ENCODE data around the gene GNAT1.

GNAT1 gene

DNA sequence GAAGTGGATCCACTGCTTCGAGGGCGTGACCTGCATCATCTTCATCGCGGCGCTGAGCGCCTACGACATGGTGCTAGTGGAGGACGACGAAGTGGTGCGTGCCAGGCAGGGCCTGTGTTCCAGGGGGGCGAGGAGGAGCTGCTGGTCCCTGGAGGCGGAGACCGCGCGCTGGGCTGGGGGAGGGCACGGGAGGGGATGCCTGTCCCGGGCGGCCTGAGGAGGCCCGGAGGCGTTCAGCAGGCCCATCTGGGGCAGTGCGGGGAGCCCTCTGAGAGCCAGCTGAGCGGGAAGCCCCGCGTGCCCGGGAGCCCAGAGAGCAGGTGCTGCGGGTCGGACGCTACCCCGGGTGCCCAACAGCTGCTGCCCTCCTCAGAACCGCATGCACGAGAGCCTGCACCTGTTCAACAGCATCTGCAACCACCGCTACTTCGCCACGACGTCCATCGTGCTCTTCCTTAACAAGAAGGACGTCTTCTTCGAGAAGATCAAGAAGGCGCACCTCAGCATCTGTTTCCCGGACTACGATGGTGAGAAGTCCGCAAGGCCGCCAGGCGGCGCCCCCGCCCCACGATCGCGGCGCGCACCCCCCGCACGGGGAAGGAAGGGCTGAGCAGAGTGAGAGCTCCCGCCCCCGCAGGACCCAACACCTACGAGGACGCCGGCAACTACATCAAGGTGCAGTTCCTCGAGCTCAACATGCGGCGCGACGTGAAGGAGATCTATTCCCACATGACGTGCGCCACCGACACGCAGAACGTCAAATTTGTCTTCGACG lies 2.9 kb downstream of the GNAT1 start:
- H3K36me3 ChIP-seq (ENCODE audit: control insufficient read depth in 4 of 4, insufficient read depth in 4 of 4, low read length in 3 of 4) = no peaks in the 10 kb centered on the region
- POLR2A ChIA-PET = interaction anchor here (1.1 kb wide), 1 partner anchor 32 kb away, joined by 7 read pairs; no protein-coding TSS in a partner anchor
- no peak overlapping the region for H3K27ac ChIP-seq (ENCODE audit: insufficient read depth in 1 of 2, low read depth in 1 of 2, low read length in 2 of 2, poor library complexity in 1 of 2, severe bottlenecking in 2 of 2)
- no peaks in the 10 kb centered on the region for H3K9me3 ChIP-seq (ENCODE audit: control extremely low read depth in 1 of 5, control insufficient read depth in 4 of 5, insufficient read depth in 2 of 5, low read depth in 1 of 5, low read length in 4 of 5)
- CTCF ChIA-PET = interaction anchor here (0.8 to 12.2 kb wide), 21 partner anchors 10 to 124 kb away, joined by 3 to 238 read pairs (median 6); partner anchors contain the start of genes GNAI2, LSMEM2 and SLC38A3
- 10% methylated on average over 64 of the region's 70 CpGs for WGBS (ENCODE audit: insufficient coverage)
- H3K27me3 ChIP-seq (replicated peaks in 2 of 5; ENCODE audit: control insufficient read depth in 4 of 5, insufficient read depth in 5 of 5, low read length in 4 of 5) = peaks cover 0 to 38% (median 25%) of the 10 kb centered on the region in 5 experiments
- DNase-seq = peak; percentile 80 to 88 (median 86)
- peak overlapping the region in 1 of 7 experiments; percentile 11 for H3K4me3 ChIP-seq (ENCODE audit: control insufficient read depth in 1 of 7, extremely low read depth in 1 of 7, insufficient read depth in 4 of 7, low read depth in 2 of 7, low read length in 6 of 7)
- H3K4me1 ChIP-seq (ENCODE audit: control extremely low read depth in 1 of 4, control insufficient read depth in 4 of 4, insufficient read depth in 4 of 4, low read length in 3 of 4) = peaks cover 0 to 17% (median 15%) of the 10 kb centered on the region in 4 experiments

DNA sequence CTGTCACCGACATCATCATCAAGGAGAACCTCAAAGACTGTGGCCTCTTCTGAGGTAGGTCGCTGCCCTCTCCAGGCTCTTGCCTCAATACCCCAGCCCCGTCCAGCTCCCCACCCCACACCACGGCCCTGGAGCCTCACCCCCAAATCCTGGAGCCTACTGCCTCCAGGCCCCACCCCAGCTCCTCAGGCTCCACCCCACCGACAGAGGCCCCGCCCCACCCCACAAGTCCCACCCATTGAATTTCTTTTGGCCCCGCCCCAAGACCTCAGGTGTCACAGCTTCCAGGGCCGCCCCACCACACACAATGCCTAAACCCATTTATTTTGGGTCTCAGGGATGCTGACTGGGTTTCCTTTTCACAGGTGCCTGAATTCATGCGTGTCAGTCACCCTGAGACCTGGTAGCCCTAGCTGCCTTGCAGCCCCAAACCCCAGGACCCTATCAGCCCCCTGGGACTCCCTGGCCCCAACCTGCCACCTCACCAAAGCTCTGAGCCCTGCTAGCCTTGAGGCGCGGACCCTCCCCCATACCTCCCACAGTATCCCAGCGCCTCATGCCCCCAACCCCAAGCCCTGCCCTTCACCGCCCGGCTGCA lies 3.6 kb downstream of the GNAT1 start:
- 87% methylated on average over 10 of the region's 14 CpGs for WGBS (ENCODE audit: insufficient coverage)
- ChIA-PET CTCF (interaction anchor here (0.8 to 12.2 kb wide), 21 partner anchors 11 to 123 kb away, joined by 3 to 238 read pairs (median 6); partner anchors contain the start of genes GNAI2, LSMEM2 and SLC38A3), POLR2A (interaction anchor here (1.1 kb wide), 2 partner anchors 12 to 31 kb away, joined by 3 to 7 read pairs; no protein-coding TSS in a partner anchor)
- no peaks in the 10 kb centered on the region for H3K36me3 ChIP-seq (ENCODE audit: control insufficient read depth in 4 of 4, insufficient read depth in 4 of 4, low read length in 3 of 4)
- H3K27ac ChIP-seq (ENCODE audit: insufficient read depth in 1 of 2, low read depth in 1 of 2, low read length in 2 of 2, poor library complexity in 1 of 2, severe bottlenecking in 2 of 2) = no peak overlapping the region
- H3K9me3 ChIP-seq (ENCODE audit: control extremely low read depth in 1 of 5, control insufficient read depth in 4 of 5, insufficient read depth in 2 of 5, low read depth in 1 of 5, low read length in 4 of 5) = no peaks in the 10 kb centered on the region
- H3K4me3 ChIP-seq (ENCODE audit: control insufficient read depth in 1 of 7, extremely low read depth in 1 of 7, insufficient read depth in 4 of 7, low read depth in 2 of 7, low read length in 6 of 7) = peak overlapping the region in 1 of 7 experiments; percentile 11
- peak in 1 of 3 donors; percentile 48 for DNase-seq
- H3K27me3 ChIP-seq (replicated peaks in 2 of 5; ENCODE audit: control insufficient read depth in 4 of 5, insufficient read depth in 5 of 5, low read length in 4 of 5) = peaks cover 0 to 38% (median 25%) of the 10 kb centered on the region in 5 experiments
- H3K4me1 ChIP-seq (ENCODE audit: control extremely low read depth in 1 of 4, control insufficient read depth in 4 of 4, insufficient read depth in 4 of 4, low read length in 3 of 4) = peaks cover 0 to 17% (median 15%) of the 10 kb centered on the region in 4 experiments

DNA sequence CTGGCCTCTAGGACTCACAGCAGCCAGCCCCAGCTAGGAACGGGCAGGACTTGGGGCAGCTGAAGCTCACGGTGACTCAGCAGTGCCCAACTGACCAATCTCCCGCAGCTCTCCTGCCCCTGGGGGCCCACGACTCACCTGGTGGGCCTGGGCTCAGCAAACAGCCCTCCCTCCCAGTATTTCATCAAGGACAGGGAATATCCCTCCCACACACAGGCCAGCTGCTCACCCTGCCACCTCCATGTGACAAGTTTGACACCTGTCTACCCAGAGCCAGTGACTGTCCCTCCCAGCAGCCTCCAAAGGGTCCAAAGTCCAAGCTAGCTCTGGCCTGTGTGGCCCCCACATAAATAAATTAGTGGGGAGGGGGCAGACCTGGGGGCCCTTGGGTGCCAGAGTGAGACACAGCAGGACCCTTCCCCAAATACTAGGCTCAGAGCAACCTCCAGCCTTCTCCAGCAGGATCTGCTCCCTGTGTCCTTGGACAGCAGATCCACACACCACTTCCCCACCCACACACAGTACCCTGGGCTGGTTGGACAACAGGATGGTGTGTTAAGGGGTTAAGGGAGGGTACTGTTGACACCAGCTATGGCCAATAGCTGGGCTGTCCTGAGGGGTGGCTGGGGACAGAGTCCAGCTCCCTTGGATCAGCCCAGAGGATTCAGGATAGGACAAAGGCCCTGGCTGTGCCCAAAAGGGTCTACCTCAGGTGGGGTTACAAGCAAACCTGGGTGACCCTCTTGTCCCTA lies 4.3 kb downstream of the GNAT1 start:
- WGBS (ENCODE audit: insufficient coverage) = 87% methylated on average over 3 of the region's 4 CpGs

GRCh38 chr3:50196253-50196801 lies 4.9 kb downstream of the GNAT1 start:
- CTCF ChIA-PET = interaction anchor here (1.7 to 12.2 kb wide), 10 partner anchors 11 to 80 kb away, joined by 5 to 238 read pairs (median 68); partner anchors contain the start of genes GNAI2 and SLC38A3
- H3K36me3 ChIP-seq (ENCODE audit: control insufficient read depth in 4 of 4, insufficient read depth in 4 of 4, low read length in 3 of 4) = no peaks in the 10 kb centered on the region
- H3K27ac ChIP-seq (ENCODE audit: insufficient read depth in 1 of 2, low read depth in 1 of 2, low read length in 2 of 2, poor library complexity in 1 of 2, severe bottlenecking in 2 of 2) = no peak overlapping the region
- H3K4me1 ChIP-seq (ENCODE audit: control extremely low read depth in 1 of 4, control insufficient read depth in 4 of 4, insufficient read depth in 4 of 4, low read length in 3 of 4) = peaks cover 0 to 17% (median 11%) of the 10 kb centered on the region in 4 experiments
- POLR2A ChIA-PET = interaction anchor here (1.1 to 1.2 kb wide), 3 partner anchors 11 to 39 kb away, joined by 3 to 4 read pairs (median 3); no protein-coding TSS in a partner anchor
- DNase-seq = no peak
- H3K4me3 ChIP-seq (ENCODE audit: control insufficient read depth in 1 of 7, extremely low read depth in 1 of 7, insufficient read depth in 4 of 7, low read depth in 2 of 7, low read length in 6 of 7) = no peak overlapping the region
- 95% methylated on average over 6 of the region's 6 CpGs for WGBS (ENCODE audit: insufficient coverage)
- H3K9me3 ChIP-seq (ENCODE audit: control extremely low read depth in 1 of 5, control insufficient read depth in 4 of 5, insufficient read depth in 2 of 5, low read depth in 1 of 5, low read length in 4 of 5) = no peaks in the 10 kb centered on the region
- H3K27me3 ChIP-seq (replicated peaks in 2 of 5; ENCODE audit: control insufficient read depth in 4 of 5, insufficient read depth in 5 of 5, low read length in 4 of 5) = peaks cover 0 to 38% (median 25%) of the 10 kb centered on the region in 5 experiments

More for the DNA sequence above, 4.3 kb downstream of the GNAT1 start:
- POLR2A ChIA-PET = interaction anchor here (1.1 to 1.2 kb wide), 3 partner anchors 12 to 40 kb away, joined by 3 to 4 read pairs (median 3); no protein-coding TSS in a partner anchor
- peaks cover 0 to 38% (median 25%) of the 10 kb centered on the region in 5 experiments for H3K27me3 ChIP-seq (replicated peaks in 2 of 5; ENCODE audit: control insufficient read depth in 4 of 5, insufficient read depth in 5 of 5, low read length in 4 of 5)
- no peak overlapping the region for H3K4me3 ChIP-seq (ENCODE audit: control insufficient read depth in 1 of 7, extremely low read depth in 1 of 7, insufficient read depth in 4 of 7, low read depth in 2 of 7, low read length in 6 of 7)
- H3K4me1 ChIP-seq (ENCODE audit: control extremely low read depth in 1 of 4, control insufficient read depth in 4 of 4, insufficient read depth in 4 of 4, low read length in 3 of 4) = peaks cover 0 to 17% (median 14%) of the 10 kb centered on the region in 4 experiments
- CTCF ChIA-PET = interaction anchor here (0.9 to 12.2 kb wide), 16 partner anchors 12 to 83 kb away, joined by 3 to 238 read pairs (median 16); partner anchors contain the start of genes GNAI2, LSMEM2 and SLC38A3
- DNase-seq = no peak
- H3K9me3 ChIP-seq (ENCODE audit: control extremely low read depth in 1 of 5, control insufficient read depth in 4 of 5, insufficient read depth in 2 of 5, low read depth in 1 of 5, low read length in 4 of 5) = no peaks in the 10 kb centered on the region
- H3K36me3 ChIP-seq (ENCODE audit: control insufficient read depth in 4 of 4, insufficient read depth in 4 of 4, low read length in 3 of 4) = no peaks in the 10 kb centered on the region
- H3K27ac ChIP-seq (ENCODE audit: insufficient read depth in 1 of 2, low read depth in 1 of 2, low read length in 2 of 2, poor library complexity in 1 of 2, severe bottlenecking in 2 of 2) = no peak overlapping the region

- Histone ChIP-seq H3K9me3 (ENCODE audit: control extremely low read depth in 1 of 5, control insufficient read depth in 4 of 5, insufficient read depth in 2 of 5, low read depth in 1 of 5, low read length in 4 of 5) (no peaks in the 10 kb centered on the region), H3K27ac (ENCODE audit: insufficient read depth in 1 of 2, low read depth in 1 of 2, low read length in 2 of 2, poor library complexity in 1 of 2, severe bottlenecking in 2 of 2) (no peak overlapping the region), H3K4me3 (ENCODE audit: control insufficient read depth in 1 of 7, extremely low read depth in 1 of 7, insufficient read depth in 4 of 7, low read depth in 2 of 7, low read length in 6 of 7) (no peak overlapping the region), H3K4me1 (ENCODE audit: control extremely low read depth in 1 of 4, control insufficient read depth in 4 of 4, insufficient read depth in 4 of 4, low read length in 3 of 4) (peaks cover 0 to 17% (median 12%) of the 10 kb centered on the region in 4 experiments), H3K27me3 (replicated peaks in 2 of 5; ENCODE audit: control insufficient read depth in 4 of 5, insufficient read depth in 5 of 5, low read length in 4 of 5) (peaks cover 0 to 46% (median 29%) of the 10 kb centered on the region in 5 experiments), H3K36me3 (ENCODE audit: control insufficient read depth in 4 of 4, insufficient read depth in 4 of 4, low read length in 3 of 4) (no peaks in the 10 kb centered on the region)
- no peak for DNase-seq
- CTCF ChIA-PET = interaction anchor here (1.2 to 69.0 kb wide), 4 partner anchors 9 to 122 kb away, joined by 3 to 1875 read pairs (median 85); partner anchors contain the start of genes GNAI2, GNAT1, LSMEM2 and SEMA3B
- 98% methylated on average over 6 of the region's 10 CpGs for WGBS (ENCODE audit: insufficient coverage)
- POLR2A ChIA-PET = no interaction called here
Observed at GRCh38 chr3:50201573-50202315, 10.3 kb downstream of the GNAT1 start.

Data from common myeloid progenitor, CD34-positive (primary cell).